Stimulated activated CD4-positive, alpha-beta T cell treated with anti-CD3 and anti-CD28 coated beads, Interleukin-4, amount 100 ng/mL, for 1 hour (primary cell): ENCODE measurements around the gene SEMA5A.

Source experiments
- DNase-seq: peaks from one replicate; pipeline ENCODE4 v3.0.0-alpha.2; 2020

Gene SEMA5A

GRCh38 chr5:9468060-9468388 lies 77.9 kb downstream of the SEMA5A start:
- DNase-seq = no peak

- DNase-seq = no peak
Measured at GRCh38 chr5:9467199-9468059, 78.4 kb downstream of the SEMA5A start.

GRCh38 chr5:9466697-9467096 lies 79.2 kb downstream of the SEMA5A start:
- DNase-seq = no peak

GRCh38 chr5:9464478-9464877 lies 81.4 kb downstream of the SEMA5A start:
- no peak for DNase-seq

GRCh38 chr5:9462109-9462508 lies 83.8 kb downstream of the SEMA5A start:
- DNase-seq = no peak

GRCh38 chr5:9460885-9461645 lies 84.8 kb downstream of the SEMA5A start:
- no peak for DNase-seq

- DNase-seq = no peak
Measured at GRCh38 chr5:9456435-9457042, 89.3 kb downstream of the SEMA5A start.

GRCh38 chr5:9455826-9456434 lies 89.9 kb downstream of the SEMA5A start:
- DNase-seq = no peak

- no peak for DNase-seq
Measured at GRCh38 chr5:9454491-9454890, 91.4 kb downstream of the SEMA5A start.

- no peak for DNase-seq
Measured at GRCh38 chr5:9454012-9454481, 91.8 kb downstream of the SEMA5A start.

GRCh38 chr5:9453480-9454011 lies 92.3 kb downstream of the SEMA5A start:
- no peak for DNase-seq

GRCh38 chr5:9452181-9452580 lies 93.7 kb downstream of the SEMA5A start:
- no peak for DNase-seq

- no peak for DNase-seq
Measured at GRCh38 chr5:9451037-9451436, 94.8 kb downstream of the SEMA5A start.

GRCh38 chr5:9447691-9448090 lies 98.2 kb downstream of the SEMA5A start:
- DNase-seq = no peak

- DNase-seq = no peak
Measured at GRCh38 chr5:9445826-9446388, 100.0 kb downstream of the SEMA5A start.

GRCh38 chr5:9444346-9444745 lies 101.5 kb downstream of the SEMA5A start:
- DNase-seq = no peak

GRCh38 chr5:9441610-9442009 lies 104.3 kb downstream of the SEMA5A start:
- DNase-seq = no peak

- no peak for DNase-seq
Measured at GRCh38 chr5:9440517-9440916, 105.4 kb downstream of the SEMA5A start.

GRCh38 chr5:9439531-9440292 lies 106.2 kb downstream of the SEMA5A start:
- DNase-seq = no peak

- DNase-seq = no peak
Measured at GRCh38 chr5:9438596-9439354, 107.1 kb downstream of the SEMA5A start.

GRCh38 chr5:9437741-9438240 lies 108.1 kb downstream of the SEMA5A start:
- no peak for DNase-seq
